Effector CD4-positive, alpha-beta T cell (primary cell): ENCODE results near the gene TM9SF4.
"Not testable (repeated sequence)": the region's sequence is repeated elsewhere in the genome, so short reads cannot be mapped to it uniquely, and the experiment has no call there.

ENCODE experiments used
- DNase-seq: peaks from one replicate; pipeline ENCODE4 v3.0.0-alpha.2; 2020

The TM9SF4 gene

GRCh38 chr20:32091888-32092346 lies 17.6 kb upstream of the TM9SF4 start:
- DNase-seq = peak; percentile 67

- no peak for DNase-seq
These were observed 10.7 kb upstream of the TM9SF4 start for GRCh38 chr20:32098786-32099185.

- no peak for DNase-seq
These were observed 611 bp upstream of the TM9SF4 start for GRCh38 chr20:32108814-32109391.

DNA sequence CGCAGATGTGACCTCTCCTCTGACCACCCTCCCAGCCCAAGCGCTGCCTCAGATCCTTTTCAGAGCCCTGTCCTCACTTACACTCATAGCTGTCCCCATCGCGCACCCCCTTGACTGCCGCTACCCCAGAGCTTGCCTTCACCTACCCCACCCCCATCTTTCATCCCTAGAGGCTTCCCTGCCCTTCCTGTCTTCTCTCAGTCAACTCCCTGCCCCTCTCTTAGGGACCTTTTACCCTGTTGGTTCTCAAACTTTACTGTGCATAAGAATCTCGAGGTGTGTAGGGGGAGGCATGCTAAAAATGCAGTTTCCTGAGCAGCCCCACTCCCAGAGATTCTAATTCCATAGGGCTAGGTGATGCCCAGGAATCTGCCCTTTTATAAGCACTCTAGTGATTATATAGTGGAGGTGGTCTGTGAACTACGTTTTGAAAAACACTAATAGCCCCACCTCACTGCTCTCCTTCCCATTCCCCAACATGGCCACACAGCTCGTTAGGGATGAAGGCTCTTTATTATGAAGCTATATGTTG lies 725 bp downstream of the TM9SF4 start:
- DNase-seq = no peak

GRCh38 chr20:32110727-32111126 lies 1.2 kb downstream of the TM9SF4 start:
- DNase-seq = no peak

DNA sequence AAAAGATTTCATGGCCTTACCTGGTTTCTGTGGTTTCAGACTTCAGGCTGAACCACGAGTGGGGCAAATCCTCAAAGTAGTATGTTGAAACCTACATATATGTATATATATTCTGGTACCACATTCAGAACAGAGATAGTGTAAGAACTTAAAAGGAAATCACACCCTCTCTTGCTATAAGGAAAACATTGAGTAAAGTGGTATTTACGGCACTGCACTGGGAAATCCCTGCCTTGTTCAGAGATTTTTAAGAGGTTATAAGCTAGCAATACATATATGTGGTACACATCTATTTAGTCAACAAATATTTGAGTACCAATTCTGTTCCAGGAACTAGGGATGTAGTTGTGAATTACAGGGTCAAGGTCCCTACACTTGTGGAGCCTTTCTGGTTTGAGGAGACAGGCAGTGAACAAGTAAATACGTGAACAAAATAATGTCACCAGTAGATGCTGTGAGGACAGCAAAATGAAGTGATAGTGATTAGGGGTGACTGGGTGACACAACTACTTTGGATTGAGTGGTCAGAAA lies 1.7 kb downstream of the TM9SF4 start:
- no peak for DNase-seq

DNA sequence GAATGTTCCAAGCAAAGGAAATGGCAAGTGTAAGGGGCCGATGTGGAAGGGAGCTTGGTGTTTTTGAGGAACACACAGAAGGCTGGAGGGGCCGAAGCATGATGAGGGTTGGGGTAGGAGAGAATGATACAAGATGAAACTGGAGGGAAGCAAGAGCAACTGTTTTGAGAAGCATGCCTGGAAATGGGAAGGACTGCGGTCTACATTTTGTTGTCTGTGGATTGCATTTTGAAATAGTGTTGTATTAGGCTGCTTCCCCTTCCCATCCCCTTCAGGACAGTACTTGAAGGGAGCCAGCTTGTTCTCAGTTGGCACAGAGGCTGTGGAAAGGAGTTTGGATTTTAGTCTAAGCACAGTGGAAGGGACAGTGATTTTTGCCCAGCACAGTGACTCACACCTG lies 2.2 kb downstream of the TM9SF4 start:
- no peak for DNase-seq

DNA sequence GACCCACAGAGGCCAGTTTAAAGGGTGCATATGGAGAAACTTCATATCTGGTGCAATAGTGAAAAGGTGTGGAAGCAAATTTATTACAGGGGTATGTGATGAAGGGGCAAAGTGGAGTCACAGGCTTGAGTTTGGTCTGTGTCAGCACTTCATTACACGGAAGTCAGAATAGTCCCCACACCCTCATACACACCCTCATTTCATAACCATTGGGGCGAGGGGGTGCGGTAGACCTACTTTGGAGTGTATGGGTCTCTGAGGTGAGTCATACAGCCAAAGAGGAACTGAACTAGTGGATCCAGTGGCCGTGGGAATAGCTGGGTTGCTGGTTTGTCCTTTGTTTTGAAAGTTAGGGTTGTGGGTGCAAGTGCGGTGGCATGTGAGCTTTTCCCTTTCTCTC lies 3.3 kb downstream of the TM9SF4 start:
- no peak for DNase-seq

DNA sequence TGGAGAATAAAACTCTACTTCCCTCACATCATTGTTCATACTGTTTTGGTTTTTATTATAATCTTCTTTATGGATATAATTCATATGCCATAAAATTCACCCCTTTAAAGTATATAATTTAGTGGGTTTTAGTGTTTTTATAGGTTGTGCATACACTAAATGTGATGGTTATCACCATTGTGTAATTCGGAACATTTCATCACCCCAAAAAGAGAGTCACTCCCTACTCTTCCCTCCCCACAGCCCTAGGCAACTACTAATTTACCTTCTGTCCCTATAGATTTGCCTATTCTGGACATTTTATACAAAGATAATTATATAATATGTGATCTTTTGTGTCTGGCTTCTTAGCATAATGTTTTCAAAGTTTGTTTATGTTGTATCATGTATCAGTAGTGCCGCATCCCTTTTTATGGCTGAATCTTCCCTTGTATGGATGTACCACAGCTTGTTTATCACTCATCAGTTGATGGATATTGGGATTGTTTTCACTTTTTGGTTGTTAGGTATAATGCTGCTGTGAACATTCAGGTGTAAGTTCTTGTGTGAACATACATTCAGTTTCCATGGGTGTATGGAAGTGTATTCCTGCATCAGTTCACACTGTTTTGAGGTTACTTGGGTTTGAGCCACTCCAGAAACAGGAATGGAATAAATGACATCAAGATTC lies 4.2 kb downstream of the TM9SF4 start:
- DNase-seq = no peak

- DNase-seq = no peak
These were observed 4.9 kb downstream of the TM9SF4 start for GRCh38 chr20:32114305-32114960.

DNA sequence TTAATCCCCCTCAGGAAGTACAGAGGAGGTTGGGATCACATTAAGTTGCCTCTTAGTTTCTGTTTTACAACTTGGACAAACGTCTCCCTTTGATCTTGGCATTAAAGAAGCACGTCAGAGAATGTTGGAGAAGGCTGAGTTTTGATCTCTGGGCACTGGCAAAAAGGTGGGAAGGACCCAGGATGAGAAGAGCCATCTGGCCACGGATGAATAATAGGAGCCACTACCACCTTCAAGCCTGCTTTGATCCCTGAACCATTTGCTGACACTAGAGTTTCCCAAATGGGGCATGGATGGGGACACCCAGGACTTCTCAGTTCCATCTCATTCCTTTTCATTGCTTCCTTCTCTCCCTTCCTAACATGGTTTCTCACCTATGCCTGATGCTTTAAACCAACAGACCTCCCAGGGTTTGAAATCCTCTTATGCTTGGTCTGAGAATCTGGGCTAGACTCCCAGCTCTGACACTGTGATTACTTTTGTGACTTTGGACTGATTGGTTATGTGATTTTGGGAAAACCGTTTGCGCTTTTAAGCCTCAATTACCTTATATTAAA lies 5.8 kb downstream of the TM9SF4 start:
- DNase-seq = no peak

GRCh38 chr20:32116079-32116521 lies 6.6 kb downstream of the TM9SF4 start:
- DNase-seq = no peak

DNA sequence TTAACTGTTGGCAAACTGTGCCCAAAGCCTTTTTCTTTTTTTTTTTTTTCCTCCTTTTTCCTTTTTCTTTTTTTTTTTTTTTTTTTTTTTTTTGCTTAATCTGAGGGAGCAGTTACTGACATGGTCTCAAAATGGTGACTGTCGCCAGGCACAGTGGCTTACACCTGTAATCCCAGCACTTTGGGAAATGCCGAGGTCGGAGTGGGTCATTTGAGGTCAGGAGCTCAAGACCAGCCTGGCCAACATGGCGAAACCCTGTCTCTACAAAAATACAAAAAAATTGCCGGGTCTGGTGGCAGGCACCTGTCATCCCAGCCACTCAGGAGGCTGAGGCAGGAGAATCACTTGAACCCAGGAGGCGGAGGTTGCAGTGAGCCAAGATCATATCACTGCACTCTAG lies 7.3 kb downstream of the TM9SF4 start:
- not testable (repeated sequence) for DNase-seq

DNA sequence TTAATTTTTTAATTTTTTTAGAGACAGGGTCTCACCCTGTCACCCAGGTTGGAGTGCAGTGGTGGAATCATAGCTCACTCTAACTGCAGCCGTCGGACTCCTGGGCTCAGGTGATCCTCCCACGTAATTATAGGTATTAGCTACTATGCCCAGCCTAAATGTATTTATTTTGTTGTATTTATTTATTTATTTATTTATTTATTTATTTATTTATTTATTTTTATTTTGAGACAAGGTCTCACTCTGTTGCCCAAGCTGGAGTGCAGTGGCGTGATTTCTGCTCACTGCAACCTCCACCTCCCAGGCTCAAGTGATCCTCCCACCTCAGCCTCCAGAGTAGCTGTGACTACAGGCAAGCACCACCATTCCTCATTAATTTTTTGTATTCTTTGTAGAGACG lies 8.9 kb downstream of the TM9SF4 start:
- not testable (repeated sequence) for DNase-seq

- no peak for DNase-seq
These were observed 10.2 kb downstream of the TM9SF4 start for GRCh38 chr20:32119734-32120133.

- not testable (repeated sequence) for DNase-seq
These were observed 12.4 kb downstream of the TM9SF4 start for GRCh38 chr20:32121908-32122307.

GRCh38 chr20:32123088-32123487 lies 13.6 kb downstream of the TM9SF4 start:
- DNase-seq = no peak

- no peak for DNase-seq
These were observed 15.5 kb downstream of the TM9SF4 start for GRCh38 chr20:32124916-32125454.

GRCh38 chr20:32125506-32125905 lies 16.0 kb downstream of the TM9SF4 start:
- DNase-seq = no peak

GRCh38 chr20:32126919-32127318 lies 17.4 kb downstream of the TM9SF4 start:
- no peak for DNase-seq

GRCh38 chr20:32127347-32127746 lies 17.8 kb downstream of the TM9SF4 start:
- DNase-seq = no peak

GRCh38 chr20:32128167-32128566 lies 18.7 kb downstream of the TM9SF4 start:
- DNase-seq = no peak

- no peak for DNase-seq
These were observed 20.3 kb downstream of the TM9SF4 start for GRCh38 chr20:32129863-32130262.
